GM12872 (cell line): ENCODE measurements around the gene NOTUM.

ENCODE experiments used
- TF ChIP-seq, protein P1 (sequence below): IDR thresholded peaks from 3 replicates; pipeline ENCODE4 v1.5.1; 2011; ENCODE audit warnings: low read depth, mild to moderate bottlenecking, low read length, moderate library complexity; ENCODE audit not compliant: insufficient read depth

The NOTUM gene

DNA sequence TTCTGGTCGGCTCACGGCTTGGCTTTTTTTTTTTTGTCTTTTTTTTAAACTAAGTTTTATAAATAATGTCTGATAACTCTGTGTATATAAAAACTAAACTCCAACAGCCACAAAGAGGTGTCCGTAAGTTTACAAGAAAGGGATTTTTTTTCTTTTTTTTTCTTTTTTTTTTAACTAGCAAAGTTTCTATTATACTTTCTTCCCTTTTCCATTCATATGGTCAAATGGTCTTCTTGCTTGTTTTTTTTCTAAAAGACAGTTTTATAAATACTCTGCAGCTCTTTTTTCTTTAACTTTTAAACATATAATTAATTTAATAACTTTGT, 39.5 kb downstream of the NOTUM start:
- TF ChIP-seq, protein P1, sequence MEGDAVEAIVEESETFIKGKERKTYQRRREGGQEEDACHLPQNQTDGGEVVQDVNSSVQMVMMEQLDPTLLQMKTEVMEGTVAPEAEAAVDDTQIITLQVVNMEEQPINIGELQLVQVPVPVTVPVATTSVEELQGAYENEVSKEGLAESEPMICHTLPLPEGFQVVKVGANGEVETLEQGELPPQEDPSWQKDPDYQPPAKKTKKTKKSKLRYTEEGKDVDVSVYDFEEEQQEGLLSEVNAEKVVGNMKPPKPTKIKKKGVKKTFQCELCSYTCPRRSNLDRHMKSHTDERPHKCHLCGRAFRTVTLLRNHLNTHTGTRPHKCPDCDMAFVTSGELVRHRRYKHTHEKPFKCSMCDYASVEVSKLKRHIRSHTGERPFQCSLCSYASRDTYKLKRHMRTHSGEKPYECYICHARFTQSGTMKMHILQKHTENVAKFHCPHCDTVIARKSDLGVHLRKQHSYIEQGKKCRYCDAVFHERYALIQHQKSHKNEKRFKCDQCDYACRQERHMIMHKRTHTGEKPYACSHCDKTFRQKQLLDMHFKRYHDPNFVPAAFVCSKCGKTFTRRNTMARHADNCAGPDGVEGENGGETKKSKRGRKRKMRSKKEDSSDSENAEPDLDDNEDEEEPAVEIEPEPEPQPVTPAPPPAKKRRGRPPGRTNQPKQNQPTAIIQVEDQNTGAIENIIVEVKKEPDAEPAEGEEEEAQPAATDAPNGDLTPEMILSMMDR, result no peak

DNA sequence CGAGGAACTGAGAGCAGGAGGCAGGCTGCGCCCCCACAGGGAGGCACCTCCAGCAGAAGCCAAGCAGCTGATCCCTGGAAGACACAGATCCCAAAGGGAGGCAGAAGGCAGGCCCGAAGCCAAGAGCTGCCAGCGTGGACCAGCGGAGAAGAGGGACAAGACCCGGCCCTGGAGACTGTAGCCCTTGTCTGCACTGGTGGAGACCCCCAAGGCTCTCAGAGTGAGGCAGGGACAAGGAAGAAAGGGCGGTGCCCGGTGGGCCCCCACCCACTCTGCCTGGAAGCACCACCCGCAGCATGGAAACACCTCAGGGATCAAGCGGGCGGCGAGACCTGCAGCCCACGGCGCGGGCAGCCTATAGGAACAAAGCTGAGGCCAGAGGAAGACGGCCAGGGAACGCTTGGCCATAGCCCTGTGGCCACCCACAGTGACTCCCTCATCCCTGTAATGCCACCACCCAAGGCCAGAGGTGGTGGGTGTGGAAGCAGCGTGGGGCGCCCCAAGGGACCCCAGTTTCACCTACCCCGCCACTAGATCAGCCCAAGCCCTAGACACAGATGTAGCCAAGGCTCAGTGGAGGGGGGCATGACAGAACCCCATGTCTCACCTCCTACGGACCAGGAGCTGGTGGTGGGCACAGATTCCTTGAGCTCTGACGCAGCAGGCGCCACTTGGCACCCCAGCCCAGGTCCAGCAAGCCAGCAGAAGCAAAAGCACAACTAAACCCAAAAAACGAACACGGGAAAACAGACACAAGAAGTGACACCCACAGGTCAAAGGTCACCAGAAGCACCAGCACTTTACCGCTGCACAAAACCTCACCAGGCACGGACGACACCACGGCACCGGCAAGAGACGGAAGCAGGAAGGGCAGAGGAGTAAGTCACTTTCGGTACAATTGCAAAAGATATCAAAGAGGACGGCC, 40.1 kb downstream of the NOTUM start:
- TF ChIP-seq, protein P1, result no peak

DNA sequence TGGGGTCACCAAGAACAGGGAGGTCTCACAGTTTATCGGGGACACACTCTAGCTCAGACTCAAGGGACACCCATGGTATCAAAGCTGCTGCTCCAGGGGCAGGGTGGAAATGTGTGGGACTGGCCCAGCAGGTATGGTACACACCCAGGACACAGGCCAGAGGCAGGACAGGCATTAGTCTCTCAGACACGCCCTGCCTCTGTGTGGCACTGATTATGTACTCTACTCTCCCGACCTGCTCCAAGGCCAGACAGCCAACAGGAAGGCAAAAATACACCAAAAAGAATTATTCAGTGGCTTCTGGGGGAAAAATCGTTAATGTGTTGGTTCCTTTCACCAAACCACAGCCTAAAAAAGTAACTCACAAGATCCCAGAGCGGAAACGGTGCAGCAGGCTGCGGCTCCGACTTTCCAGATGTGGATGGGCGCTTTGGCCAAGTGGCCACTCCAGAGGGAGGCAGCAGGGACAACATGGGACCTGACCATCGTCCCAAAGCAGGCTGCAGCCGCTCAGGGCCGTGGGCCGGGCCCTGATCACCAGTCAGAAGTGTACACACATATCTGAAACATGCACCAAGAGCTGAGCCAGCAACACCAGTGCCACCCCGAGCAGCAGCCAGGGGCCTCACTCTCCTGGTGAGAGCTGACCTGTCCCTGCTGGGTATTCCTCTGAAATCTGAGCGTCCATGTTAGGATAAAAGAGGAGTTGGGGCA, 42.0 kb downstream of the NOTUM start:
- TF ChIP-seq, protein P1, result no peak

DNA sequence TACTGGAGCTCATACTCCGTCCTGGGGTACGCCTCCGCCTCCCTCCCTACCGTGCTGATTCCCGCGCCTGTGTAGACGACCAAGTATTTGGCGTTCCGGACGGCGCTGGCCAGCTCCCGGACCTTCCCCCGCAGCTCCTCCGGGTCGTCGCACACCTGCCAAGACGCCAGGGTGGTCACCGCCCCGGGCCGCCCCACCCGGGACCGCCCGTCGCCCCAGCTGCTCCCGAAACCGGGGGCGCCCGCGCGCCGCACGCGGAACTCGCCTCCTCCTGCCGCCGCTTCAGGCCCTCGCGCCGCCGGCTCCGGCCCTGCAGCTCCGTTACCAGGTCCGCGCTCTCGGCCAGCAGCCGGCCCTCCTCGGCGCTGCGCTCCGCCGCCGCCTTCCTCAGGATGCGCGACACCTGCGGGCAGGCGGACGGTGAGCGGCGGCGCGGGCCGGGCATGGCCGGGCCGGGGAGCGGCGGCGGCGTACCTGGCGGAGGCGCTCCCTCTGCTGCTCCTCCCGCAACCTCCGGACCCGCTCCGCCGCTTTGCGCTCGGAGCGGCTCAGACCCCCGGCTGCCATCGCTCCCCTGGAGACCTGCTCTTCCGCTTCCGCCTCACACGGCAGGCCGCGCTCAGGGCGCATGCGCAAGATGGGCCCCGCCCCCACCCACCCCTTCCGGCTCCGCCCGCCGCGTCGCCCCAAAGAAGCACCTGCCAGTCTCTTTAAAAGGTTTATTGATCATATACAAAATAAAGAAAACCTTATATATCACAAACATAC, 43.2 kb downstream of the NOTUM start, which contains the start of gene SIRT7:
SIRT7 (minus strand) TSS at position 612 of the 768 bp plus-strand sequence; CDS start at position 567, 45 bp downstream.
- TF ChIP-seq, protein P1, result no peak

DNA sequence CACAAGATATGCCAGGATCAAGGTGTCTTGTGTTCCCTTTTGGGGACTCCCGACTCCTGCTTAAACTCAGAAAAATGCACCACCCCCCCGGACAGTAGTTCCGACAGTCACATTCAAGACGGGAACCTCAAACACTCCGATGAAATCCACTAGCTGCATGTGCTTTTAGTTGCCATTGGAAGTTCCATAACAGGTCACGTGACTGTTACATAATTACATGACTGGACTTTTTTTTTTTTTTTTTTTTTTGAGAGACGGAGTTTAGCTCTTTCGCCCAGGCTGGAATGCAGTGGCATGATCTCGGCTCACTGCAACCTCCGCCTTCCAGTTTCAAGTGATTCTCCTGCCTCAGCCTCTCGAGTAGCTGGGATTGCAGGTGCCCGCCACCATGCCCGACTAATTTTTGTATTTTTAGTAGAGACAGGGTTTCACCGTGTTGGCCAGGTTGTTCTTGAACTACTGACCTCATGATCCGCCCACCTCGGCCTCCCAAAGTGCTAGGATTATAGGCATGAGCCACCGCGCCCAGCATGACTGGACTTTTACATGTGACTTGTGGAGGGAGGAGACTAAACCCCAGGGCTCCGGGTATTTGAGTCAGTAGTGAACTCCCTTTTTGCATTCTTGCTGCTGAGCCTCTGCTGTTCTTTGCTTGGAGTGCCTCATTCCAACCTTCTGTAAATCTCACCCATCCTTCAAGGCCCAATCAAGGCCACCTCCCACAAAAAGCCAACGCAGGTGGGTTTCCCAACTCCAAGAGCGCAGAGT, 44.6 kb downstream of the NOTUM start:
- TF ChIP-seq, protein P1, result no peak

DNA sequence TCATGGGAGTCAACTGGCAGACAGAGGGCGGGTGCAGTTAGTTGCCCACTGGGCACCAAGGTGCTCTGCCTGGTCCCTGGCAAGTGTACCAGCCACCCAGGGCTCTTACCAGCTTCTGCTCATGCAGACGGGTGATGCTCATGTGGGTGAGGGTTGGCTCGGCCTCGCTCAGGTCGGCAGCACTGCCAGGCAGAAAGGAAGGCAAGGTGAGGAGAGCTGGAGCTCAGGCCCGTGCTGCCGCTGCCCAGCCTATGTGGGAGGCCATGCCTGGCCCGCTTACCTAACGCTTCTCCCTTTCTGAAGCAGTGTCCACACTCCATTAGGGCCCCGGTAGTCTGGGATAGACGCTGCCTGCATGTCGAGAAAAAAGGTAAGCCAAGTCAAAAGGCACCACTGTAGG, 45.7 kb downstream of the NOTUM start:
- TF ChIP-seq, protein P1, result no peak
